ENCODE measurements around the gene RUFY1.
"Not testable (repeated sequence)": the region's sequence is repeated elsewhere in the genome, so short reads cannot be mapped to it uniquely, and the experiment has no call there.

The RUFY1 gene, protein sequence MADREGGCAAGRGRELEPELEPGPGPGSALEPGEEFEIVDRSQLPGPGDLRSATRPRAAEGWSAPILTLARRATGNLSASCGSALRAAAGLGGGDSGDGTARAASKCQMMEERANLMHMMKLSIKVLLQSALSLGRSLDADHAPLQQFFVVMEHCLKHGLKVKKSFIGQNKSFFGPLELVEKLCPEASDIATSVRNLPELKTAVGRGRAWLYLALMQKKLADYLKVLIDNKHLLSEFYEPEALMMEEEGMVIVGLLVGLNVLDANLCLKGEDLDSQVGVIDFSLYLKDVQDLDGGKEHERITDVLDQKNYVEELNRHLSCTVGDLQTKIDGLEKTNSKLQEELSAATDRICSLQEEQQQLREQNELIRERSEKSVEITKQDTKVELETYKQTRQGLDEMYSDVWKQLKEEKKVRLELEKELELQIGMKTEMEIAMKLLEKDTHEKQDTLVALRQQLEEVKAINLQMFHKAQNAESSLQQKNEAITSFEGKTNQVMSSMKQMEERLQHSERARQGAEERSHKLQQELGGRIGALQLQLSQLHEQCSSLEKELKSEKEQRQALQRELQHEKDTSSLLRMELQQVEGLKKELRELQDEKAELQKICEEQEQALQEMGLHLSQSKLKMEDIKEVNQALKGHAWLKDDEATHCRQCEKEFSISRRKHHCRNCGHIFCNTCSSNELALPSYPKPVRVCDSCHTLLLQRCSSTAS

DNA sequence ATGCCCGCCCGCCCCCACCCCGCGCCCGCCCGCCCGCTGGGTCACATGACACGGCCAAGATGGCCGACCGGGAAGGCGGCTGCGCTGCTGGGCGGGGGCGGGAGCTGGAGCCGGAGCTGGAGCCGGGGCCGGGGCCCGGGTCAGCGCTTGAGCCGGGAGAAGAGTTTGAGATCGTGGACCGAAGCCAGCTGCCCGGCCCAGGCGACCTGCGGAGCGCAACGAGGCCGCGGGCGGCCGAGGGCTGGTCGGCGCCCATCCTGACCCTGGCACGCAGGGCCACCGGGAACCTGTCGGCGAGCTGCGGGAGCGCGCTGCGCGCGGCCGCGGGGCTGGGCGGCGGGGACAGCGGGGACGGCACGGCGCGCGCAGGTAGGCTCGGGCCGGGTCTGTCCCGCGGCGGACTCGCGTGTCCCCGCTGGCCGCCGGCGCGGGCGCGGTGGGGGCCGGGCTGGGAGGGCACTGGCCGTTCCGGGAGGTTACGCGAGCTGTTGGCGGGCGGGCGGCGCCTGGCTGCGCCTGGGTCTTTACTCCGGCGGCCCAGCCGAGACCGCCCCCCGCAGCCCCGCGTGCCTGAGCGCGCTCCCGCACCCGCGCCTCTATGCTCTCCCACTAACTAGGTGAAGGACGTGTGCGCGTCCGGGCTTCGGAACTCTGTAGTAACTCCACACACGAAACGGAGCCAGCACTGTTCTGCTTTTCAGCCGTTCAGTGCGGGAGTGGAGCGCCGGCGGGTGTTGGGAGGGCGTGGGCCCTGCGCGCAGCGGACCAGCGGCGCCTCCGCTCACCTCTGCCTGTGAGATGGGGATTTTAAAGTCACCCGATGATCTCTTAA is at the start of gene RUFY1:
Gene RUFY1 (plus strand): TSS at position 44 of the 832 bp plus-strand sequence. CDS start 16 bp downstream, at position 60.
- TF ChIP-seq, protein P1, sequence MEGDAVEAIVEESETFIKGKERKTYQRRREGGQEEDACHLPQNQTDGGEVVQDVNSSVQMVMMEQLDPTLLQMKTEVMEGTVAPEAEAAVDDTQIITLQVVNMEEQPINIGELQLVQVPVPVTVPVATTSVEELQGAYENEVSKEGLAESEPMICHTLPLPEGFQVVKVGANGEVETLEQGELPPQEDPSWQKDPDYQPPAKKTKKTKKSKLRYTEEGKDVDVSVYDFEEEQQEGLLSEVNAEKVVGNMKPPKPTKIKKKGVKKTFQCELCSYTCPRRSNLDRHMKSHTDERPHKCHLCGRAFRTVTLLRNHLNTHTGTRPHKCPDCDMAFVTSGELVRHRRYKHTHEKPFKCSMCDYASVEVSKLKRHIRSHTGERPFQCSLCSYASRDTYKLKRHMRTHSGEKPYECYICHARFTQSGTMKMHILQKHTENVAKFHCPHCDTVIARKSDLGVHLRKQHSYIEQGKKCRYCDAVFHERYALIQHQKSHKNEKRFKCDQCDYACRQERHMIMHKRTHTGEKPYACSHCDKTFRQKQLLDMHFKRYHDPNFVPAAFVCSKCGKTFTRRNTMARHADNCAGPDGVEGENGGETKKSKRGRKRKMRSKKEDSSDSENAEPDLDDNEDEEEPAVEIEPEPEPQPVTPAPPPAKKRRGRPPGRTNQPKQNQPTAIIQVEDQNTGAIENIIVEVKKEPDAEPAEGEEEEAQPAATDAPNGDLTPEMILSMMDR (conservative IDR thresholded peaks at IDR 0.05) = no peak

DNA sequence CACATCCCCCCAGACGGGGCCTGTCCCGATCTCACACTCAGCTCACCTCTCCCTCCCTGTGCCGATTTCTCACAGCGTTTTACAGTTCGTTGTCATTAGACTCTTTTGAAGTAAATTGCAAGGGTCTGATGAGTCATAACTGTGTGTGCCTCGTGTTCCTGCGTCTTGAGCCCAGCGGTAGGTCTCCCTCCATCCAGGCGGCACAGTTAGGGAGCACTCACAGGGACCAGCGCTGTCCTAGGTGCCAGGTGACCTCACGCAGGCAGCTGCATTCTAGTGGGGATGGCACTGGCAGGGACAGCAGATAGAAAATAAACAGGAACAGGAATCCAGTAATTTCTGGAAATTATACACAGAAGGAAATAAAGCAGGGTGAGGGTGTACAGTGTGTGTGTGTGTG is 48.4 kb upstream of the RUFY1 start:
- H3K27ac ChIP-seq = not testable (repeated sequence)

More for the DNA sequence above, at the start of gene RUFY1:
- peak within 1 kb of the TSS; percentile 98 for H3K27ac ChIP-seq

DNA sequence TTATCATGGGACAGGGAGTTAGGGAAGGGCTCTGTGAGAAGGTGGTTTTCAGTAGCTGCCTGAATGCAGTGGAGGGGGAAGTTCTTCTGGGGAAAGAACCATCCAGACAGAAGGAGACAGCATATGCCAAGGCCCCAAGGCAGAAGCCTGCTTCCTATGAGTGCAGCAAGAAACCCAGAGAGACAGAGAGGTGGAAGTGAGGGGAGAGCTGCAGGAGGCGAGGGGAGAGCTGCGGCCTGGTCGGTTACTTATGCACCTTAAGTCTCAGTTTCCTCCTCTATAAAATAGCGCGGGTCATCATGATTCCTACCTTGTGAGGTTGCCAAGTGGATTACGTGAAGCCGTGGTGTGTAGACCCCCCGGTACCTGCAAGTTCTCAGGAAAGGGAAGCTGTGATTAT is 47.9 kb upstream of the RUFY1 start:
- not testable (repeated sequence) for H3K27ac ChIP-seq

DNA sequence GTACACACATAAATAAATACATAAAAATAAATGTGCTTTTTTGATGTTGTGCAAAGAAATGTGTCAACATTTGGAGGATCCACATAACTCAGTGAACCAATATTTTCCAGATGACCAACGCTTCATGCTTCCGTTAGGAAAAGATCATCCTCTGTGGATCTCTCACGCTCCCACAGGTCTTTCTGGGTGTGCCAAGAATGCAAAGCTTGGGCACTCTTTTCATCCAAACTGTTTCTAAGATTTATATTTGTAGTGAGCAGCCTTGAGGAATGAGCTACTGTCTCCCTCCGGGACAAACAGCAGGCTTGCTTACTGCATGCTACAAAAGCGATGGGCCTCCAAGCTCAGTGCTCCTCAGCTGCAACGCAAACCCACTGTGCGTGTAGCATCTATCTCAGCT is 46.2 kb upstream of the RUFY1 start:
- H3K27ac ChIP-seq = no peak overlapping the region
- TF ChIP-seq, protein P1 (conservative IDR thresholded peaks at IDR 0.05) = no peak

DNA sequence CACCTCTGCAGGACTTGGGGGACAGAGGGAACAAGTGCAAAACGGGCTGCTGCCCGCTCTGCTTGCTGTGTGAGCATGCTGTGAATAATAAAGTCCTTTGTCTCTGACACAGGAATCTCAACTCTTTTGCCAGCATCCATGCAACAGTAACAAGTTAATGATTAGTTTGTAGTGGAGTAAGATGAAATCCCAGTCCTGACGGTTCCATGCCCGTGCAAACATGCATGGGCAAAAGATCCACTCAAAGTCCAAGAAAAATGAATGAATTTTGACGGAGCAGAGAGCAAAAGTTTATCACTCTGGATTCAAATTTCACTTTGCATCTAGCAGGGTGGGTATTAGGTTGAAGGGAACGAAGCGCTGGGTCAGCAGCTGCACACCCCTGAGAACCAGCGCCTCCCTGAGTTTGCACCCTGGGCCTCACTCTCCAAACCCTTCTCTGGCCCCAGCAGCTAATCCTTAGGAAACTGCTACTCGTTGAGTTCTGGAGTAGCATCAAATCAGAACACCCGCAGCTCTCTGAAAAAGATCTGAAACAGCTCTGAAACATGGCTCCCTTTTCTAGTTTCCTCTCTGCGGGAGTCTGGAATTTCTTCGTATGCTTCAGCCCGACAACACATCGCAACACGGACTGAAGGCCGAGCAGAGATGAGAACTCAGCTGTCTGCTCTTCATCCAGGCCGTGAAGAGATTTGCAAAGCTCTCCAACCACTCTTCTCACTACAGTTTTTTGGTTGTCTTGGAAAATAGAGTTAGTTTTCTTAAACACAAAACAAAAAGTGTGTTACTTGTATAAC is 45.6 kb upstream of the RUFY1 start:
- TF ChIP-seq, protein P1 (conservative IDR thresholded peaks at IDR 0.05) = no peak
- H3K27ac ChIP-seq = no peak overlapping the region

DNA sequence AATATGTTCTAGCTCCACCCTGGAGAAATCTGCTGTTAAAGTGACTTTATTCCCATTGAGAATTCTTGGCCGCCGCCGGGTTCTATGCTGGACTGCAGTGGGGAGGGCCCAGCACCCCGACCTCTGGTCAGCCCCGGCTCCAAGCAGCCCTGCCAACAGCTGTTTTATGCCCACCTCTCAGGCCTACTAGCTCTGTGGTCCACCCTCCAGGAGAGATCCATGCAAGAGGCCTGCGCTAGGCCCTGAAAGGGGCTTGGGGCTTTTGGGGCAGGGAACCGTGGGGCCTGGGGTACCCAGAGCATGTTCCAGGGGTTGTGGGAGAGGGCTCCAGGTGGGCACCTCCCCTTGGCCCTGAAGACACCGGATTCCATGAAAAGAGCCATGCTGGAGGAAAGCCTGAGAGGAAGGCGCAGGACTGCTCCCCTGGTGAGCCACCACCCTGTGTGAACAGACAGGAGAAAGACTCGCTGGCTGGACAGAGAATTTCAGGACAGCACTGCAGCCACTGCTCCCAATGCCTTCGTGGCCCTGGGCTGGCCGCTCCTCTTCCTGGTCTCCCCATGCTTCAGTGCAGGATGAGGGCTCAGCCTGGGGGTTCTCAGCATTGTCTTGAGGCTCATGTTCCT is 44.6 kb upstream of the RUFY1 start:
- no peak overlapping the region for H3K27ac ChIP-seq
- TF ChIP-seq, protein P1 (conservative IDR thresholded peaks at IDR 0.05) = no peak

DNA sequence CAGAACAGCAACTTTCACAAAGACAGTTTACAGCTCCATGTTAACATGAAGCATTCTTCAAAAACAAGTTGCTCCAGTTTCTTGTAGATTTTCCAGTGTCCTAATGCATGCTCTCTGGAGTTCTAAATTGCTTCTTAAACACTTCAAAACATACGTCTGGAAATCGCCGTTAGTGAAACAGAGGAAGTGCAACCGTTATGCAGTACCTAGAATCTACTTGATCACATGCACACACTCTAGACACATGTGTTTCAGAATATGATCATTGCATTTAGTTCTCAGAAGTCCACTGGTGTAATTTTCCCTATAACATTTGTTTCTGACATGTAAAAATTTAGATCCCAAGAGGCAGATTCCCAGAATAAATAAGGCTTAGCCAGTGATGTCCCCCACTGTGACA is 41.1 kb upstream of the RUFY1 start:
- TF ChIP-seq, protein P1 (conservative IDR thresholded peaks at IDR 0.05) = no peak

More for the DNA sequence above, 41.1 kb upstream of the RUFY1 start:
- no peak overlapping the region for H3K27ac ChIP-seq
